Measurements from ENCODE around the gene KCNJ12.
"Not testable (repeated sequence)": the region's sequence is repeated elsewhere in the genome, so short reads cannot be mapped to it uniquely, and the experiment has no call there.

KCNJ12 gene

GRCh38 chr17:21349358-21350050 lies 26.7 kb upstream of the KCNJ12 start:
- DNase-seq (ENCODE audit: low read depth in 2 of 2), result not testable (repeated sequence)

GRCh38 chr17:21350495-21350894 lies 25.7 kb upstream of the KCNJ12 start:
- DNase-seq (ENCODE audit: low read depth in 2 of 2), result not testable (repeated sequence)

- no peak for DNase-seq (ENCODE audit: low read depth in 2 of 2)
Measured at GRCh38 chr17:21351366-21352065, 24.6 kb upstream of the KCNJ12 start.

GRCh38 chr17:21352221-21352980 lies 23.8 kb upstream of the KCNJ12 start:
- no peak for DNase-seq (ENCODE audit: low read depth in 2 of 2)

- DNase-seq (ENCODE audit: low read depth in 2 of 2), result no peak
Measured at GRCh38 chr17:21352981-21353265, 23.2 kb upstream of the KCNJ12 start.

GRCh38 chr17:21353326-21354010 lies 22.7 kb upstream of the KCNJ12 start:
- DNase-seq (ENCODE audit: low read depth in 2 of 2), result no peak

GRCh38 chr17:21354796-21355385 lies 21.3 kb upstream of the KCNJ12 start:
- no peak for DNase-seq (ENCODE audit: low read depth in 2 of 2)

- no peak for DNase-seq (ENCODE audit: low read depth in 2 of 2)
Measured at GRCh38 chr17:21355586-21355985, 20.6 kb upstream of the KCNJ12 start.

- DNase-seq (ENCODE audit: low read depth in 2 of 2), result no peak
Measured at GRCh38 chr17:21356537-21357127, 19.5 kb upstream of the KCNJ12 start.

- no peak for DNase-seq (ENCODE audit: low read depth in 2 of 2)
Measured at GRCh38 chr17:21357281-21357680, 18.9 kb upstream of the KCNJ12 start.

- no peak for DNase-seq (ENCODE audit: low read depth in 2 of 2)
Measured at GRCh38 chr17:21357696-21358656, 18.2 kb upstream of the KCNJ12 start.

- no peak for DNase-seq (ENCODE audit: low read depth in 2 of 2)
Measured at GRCh38 chr17:21358682-21359482, 17.3 kb upstream of the KCNJ12 start.

GRCh38 chr17:21359483-21359840 lies 16.7 kb upstream of the KCNJ12 start:
- DNase-seq (ENCODE audit: low read depth in 2 of 2), result no peak

- DNase-seq (ENCODE audit: low read depth in 2 of 2), result no peak
Measured at GRCh38 chr17:21360048-21360447, 16.1 kb upstream of the KCNJ12 start.

- no peak for DNase-seq (ENCODE audit: low read depth in 2 of 2)
Measured at GRCh38 chr17:21361020-21361809, 14.9 kb upstream of the KCNJ12 start.

- no peak for DNase-seq (ENCODE audit: low read depth in 2 of 2)
Measured at GRCh38 chr17:21362331-21362931, 13.7 kb upstream of the KCNJ12 start.

- DNase-seq (ENCODE audit: low read depth in 2 of 2), result no peak
Measured at GRCh38 chr17:21363776-21364642, 12.1 kb upstream of the KCNJ12 start.

All from stimulated activated CD4-positive, alpha-beta T cell treated with anti-CD3 and anti-CD28 coated beads, Interleukin-4, amount 100 ng/mL, for 48 hours (primary cell).